ENCODE results near the gene GON4L.
"Not testable (repeated sequence)": the region's sequence is repeated elsewhere in the genome, so short reads cannot be mapped to it uniquely, and the experiment has no call there.

GON4L gene

GRCh38 chr1:155827450-155827849 is 29.6 kb downstream of the GON4L start:
- DNase-seq = no peak

- DNase-seq = no peak
Measured at GRCh38 chr1:155816351-155816750, 40.7 kb downstream of the GON4L start.

GRCh38 chr1:155813672-155814071 is 43.3 kb downstream of the GON4L start:
- no peak for DNase-seq

GRCh38 chr1:155812878-155813277 is 44.1 kb downstream of the GON4L start:
- no peak for DNase-seq

GRCh38 chr1:155809088-155809487 is 47.9 kb downstream of the GON4L start:
- no peak for DNase-seq

GRCh38 chr1:155801149-155801548 is 55.9 kb downstream of the GON4L start:
- DNase-seq = no peak

GRCh38 chr1:155795618-155796017 is 61.4 kb downstream of the GON4L start:
- not testable (repeated sequence) for DNase-seq

GRCh38 chr1:155794605-155795245 is 62.3 kb downstream of the GON4L start:
- DNase-seq = no peak

GRCh38 chr1:155793213-155793612 is 63.8 kb downstream of the GON4L start:
- DNase-seq = no peak

GRCh38 chr1:155777582-155777981 is 79.4 kb downstream of the GON4L start:
- no peak for DNase-seq

GRCh38 chr1:155776414-155776813 is 80.6 kb downstream of the GON4L start:
- DNase-seq = no peak

- DNase-seq = no peak
Measured at GRCh38 chr1:155773221-155773620, 83.8 kb downstream of the GON4L start.

- DNase-seq = no peak
Measured at GRCh38 chr1:155769257-155769656, 87.8 kb downstream of the GON4L start.

- DNase-seq = not testable (repeated sequence)
Measured at GRCh38 chr1:155767399-155767989, 89.5 kb downstream of the GON4L start.

GRCh38 chr1:155763989-155764388 is 93.0 kb downstream of the GON4L start:
- not testable (repeated sequence) for DNase-seq

GRCh38 chr1:155763090-155763815 is 93.8 kb downstream of the GON4L start:
- DNase-seq = not testable (repeated sequence)

GRCh38 chr1:155761736-155762405 is 95.1 kb downstream of the GON4L start:
- no peak for DNase-seq

- DNase-seq = no peak
Measured at GRCh38 chr1:155760751-155761475, 96.1 kb downstream of the GON4L start.

- DNase-seq = no peak
Measured at GRCh38 chr1:155759966-155760630, 96.9 kb downstream of the GON4L start.

GRCh38 chr1:155759017-155759416 is 98.0 kb downstream of the GON4L start:
- not testable (repeated sequence) for DNase-seq

- not testable (repeated sequence) for DNase-seq
Measured at GRCh38 chr1:155748141-155748540, 108.9 kb downstream of the GON4L start.

GRCh38 chr1:155747586-155747985 is 109.4 kb downstream of the GON4L start:
- DNase-seq = not testable (repeated sequence)
